SK-N-SH (cell line): ENCODE measurements around the gene FBXL7. TPM values are rescaled to one million over a fixed set of nuclear protein-coding genes. Genes with fewer than 3 reads are reported as not detected.

Experiments used
- CTCF ChIA-PET: fragments of 300-600, 350-600 bp; formaldehyde crosslinking; extraction: SDS; loops from one replicate; lab custom pipeline; 2021; lab: Yijun Ruan, JAX
- POLR2A ChIA-PET: fragments of 350-600 bp; sonication (Branson Sonifier 250); formaldehyde crosslinking; extraction: SDS; loops from one replicate; lab custom pipeline; 2020; ENCODE audit warnings: antibody characterized with exemption, inconsistent platforms; lab: Yijun Ruan, JAX
- DNase-seq: peaks from one replicate; pipeline ENCODE4 v3.0.0; 2012
- H2AFZ ChIP-seq: fragments of 200-600 bp; sonication (generic); 2 replicates; pipeline ENCODE4 v1.8.1; 2016; ENCODE audit warnings: antibody characterized with exemption, mild to moderate bottlenecking, low read depth
- H3F3A ChIP-seq: fragments of 200-600 bp; sonication (generic); replicated peaks from 2 replicates; pipeline ENCODE3; 2016; ENCODE audit warnings: antibody characterized with exemption, mild to moderate bottlenecking; ENCODE audit not compliant: insufficient read depth
- H3K27ac ChIP-seq, 2 experiments: fragments of 200-500 bp in 1 of 2; fragments of 200-600 bp in 1 of 2; sonication (Bioruptor generic) in 1 of 2; sonication (generic), shearing (Covaris generic) in 1 of 2; 2 replicates each; pipeline versions ENCODE4 v1.5.1 to v1.6.1; 2014 to 2016; ENCODE audit warnings: low read depth in 2 of 2, inconsistent platforms in 1 of 2, low read length in 1 of 2, mild to moderate bottlenecking in 1 of 2, mixed read lengths in 1 of 2
- H3K27me3 ChIP-seq: fragments of 200-600 bp; sonication (generic), shearing (Covaris generic); 2 replicates; pipeline ENCODE4 v1.6.1; 2016; ENCODE audit warnings: mixed run types; ENCODE audit not compliant: insufficient read depth
- H3K36me3 ChIP-seq, 2 experiments: fragments of 200-500 bp in 1 of 2; fragments of 200-600 bp in 1 of 2; sonication (Bioruptor generic) in 1 of 2; sonication (generic) in 1 of 2; replicated peaks in 1 of 2; 2 replicates each; pipeline versions ENCODE3 to v1.5.1; 2014 to 2016; ENCODE audit warnings: low read length in 1 of 2, mild to moderate bottlenecking in 1 of 2; ENCODE audit not compliant: insufficient read depth in 2 of 2, control insufficient read depth in 1 of 2
- H3K4me1 ChIP-seq, 2 experiments: fragments of 200-500 bp in 1 of 2; fragments of 200-600 bp in 1 of 2; sonication (Bioruptor generic) in 1 of 2; sonication (generic), shearing (Covaris generic) in 1 of 2; 2 replicates each; pipeline versions ENCODE4 v1.5.1 to v1.6.1; 2014 to 2016; ENCODE audit warnings: low read depth in 1 of 2, low read length in 1 of 2, mixed run types in 1 of 2; ENCODE audit not compliant: insufficient read depth in 2 of 2, control insufficient read depth in 1 of 2
- H3K4me2 ChIP-seq: fragments of 200-600 bp; sonication (generic), shearing (Covaris generic); 2 replicates; pipeline ENCODE4 v1.6.1; 2017; ENCODE audit warnings: mixed run types
- H3K4me3 ChIP-seq, 2 experiments: fragments of 200-500 bp in 1 of 2; fragments of 200-600 bp in 1 of 2; sonication (Bioruptor generic) in 1 of 2; sonication (generic), shearing (Covaris generic) in 1 of 2; 2 replicates each; pipeline versions ENCODE4 v1.5.1 to v1.8.1; 2014 to 2016; ENCODE audit warnings: low read depth in 2 of 2, inconsistent platforms in 1 of 2, low read length in 1 of 2, mild to moderate bottlenecking in 1 of 2, mixed read lengths in 1 of 2, moderate library complexity in 1 of 2
- H3K79me2 ChIP-seq: fragments of 200-600 bp; sonication (generic); 2 replicates; pipeline ENCODE4 v1.8.1; 2017; ENCODE audit warnings: mild to moderate bottlenecking; ENCODE audit not compliant: insufficient read depth
- H3K9ac ChIP-seq: fragments of 200-600 bp; sonication (generic); 2 replicates; pipeline ENCODE4 v1.6.1; 2017; ENCODE audit warnings: mixed run types
- H3K9me2 ChIP-seq: fragments of 200-600 bp; sonication (generic); 2 replicates; pipeline ENCODE4 v1.6.1; 2017; ENCODE audit warnings: mixed run types
- H3K9me3 ChIP-seq: fragments of 200-600 bp; sonication (generic); 2 replicates; pipeline ENCODE4 v1.6.1; 2017; ENCODE audit warnings: mixed run types, mild to moderate bottlenecking, moderate library complexity
- H4K20me1 ChIP-seq: fragments of 200-600 bp; sonication (generic); 2 replicates; pipeline ENCODE4 v1.6.1; 2017; ENCODE audit warnings: mild to moderate bottlenecking, mixed run types; ENCODE audit not compliant: insufficient read depth
- CHD2 ChIP-seq: fragments of 150-350 bp; IDR thresholded peaks from 2 replicates; pipeline ENCODE4 v1.6.1; 2018; ENCODE audit warnings: low read length; ENCODE audit not compliant: partially characterized antibody
- EZH2phosphoT487 ChIP-seq: fragments of 200-600 bp; sonication (generic); IDR thresholded peaks from 2 replicates; pipeline ENCODE4 v1.6.1; 2017; ENCODE audit warnings: low read depth, mixed run types, mild to moderate bottlenecking, antibody characterized with exemption, moderate library complexity, borderline replicate concordance
- FOSL2 ChIP-seq: IDR thresholded peaks from 2 replicates; pipeline ENCODE4 v1.4.0; 2012; ENCODE audit warnings: low read depth, mild to moderate bottlenecking, moderate library complexity, borderline replicate concordance
- FOXJ3 ChIP-seq: sonication (generic); formaldehyde crosslinking; IDR thresholded peaks from 2 replicates; pipeline ENCODE4 v1.5.1; 2020; ENCODE audit warnings: mild to moderate bottlenecking, missing genetic modification reagents
- FOXM1 ChIP-seq: IDR thresholded peaks from 2 replicates; pipeline ENCODE4 v1.4.0; 2012; ENCODE audit warnings: low read depth, mild to moderate bottlenecking
- GABPA ChIP-seq: IDR thresholded peaks from 2 replicates; pipeline ENCODE4 v1.4.0; 2012; ENCODE audit warnings: low read depth, mild to moderate bottlenecking
- GATA2 ChIP-seq: sonication (generic); formaldehyde crosslinking; IDR thresholded peaks from 2 replicates; pipeline ENCODE4 v1.5.0; 2020; ENCODE audit warnings: mild to moderate bottlenecking, missing genetic modification reagents
- IRF3 ChIP-seq: fragments of 150-350 bp; IDR thresholded peaks from 2 replicates; pipeline ENCODE4 v1.6.1; 2016; ENCODE audit warnings: mild to moderate bottlenecking, low read depth, low read length
- JUND ChIP-seq: IDR thresholded peaks from 2 replicates; pipeline ENCODE4 v1.4.0; 2012
- NRF1 ChIP-seq: IDR thresholded peaks from 2 replicates; pipeline ENCODE4 v1.6.1; 2012; ENCODE audit warnings: low read depth, mild to moderate bottlenecking, low read length
- RCOR1 ChIP-seq: fragments of 150-350 bp; IDR thresholded peaks from 2 replicates; pipeline ENCODE4 v1.6.1; 2017; ENCODE audit warnings: antibody characterized with exemption, low read length
- RFX5 ChIP-seq: IDR thresholded peaks from 2 replicates; pipeline ENCODE4 v1.6.1; 2012; ENCODE audit warnings: mild to moderate bottlenecking, improper control_type of control experiment, low read length
- RXRA ChIP-seq: IDR thresholded peaks from 2 replicates; pipeline ENCODE4 v1.4.0; 2012; ENCODE audit warnings: low read depth, mild to moderate bottlenecking, borderline replicate concordance
- SIN3A ChIP-seq: IDR thresholded peaks from 2 replicates; pipeline ENCODE4 v1.6.1; 2012; ENCODE audit warnings: low read depth, mild to moderate bottlenecking, low read length, moderate library complexity, borderline replicate concordance
- SMC3 ChIP-seq: IDR thresholded peaks from 2 replicates; pipeline ENCODE4 v1.6.1; 2012; ENCODE audit warnings: low read depth, low read length, improper control_type of control experiment
- TCF12 ChIP-seq: IDR thresholded peaks from 2 replicates; pipeline ENCODE4 v1.4.0; 2012
- YY1 ChIP-seq: IDR thresholded peaks from 2 replicates; pipeline ENCODE4 v1.4.0; 2012; ENCODE audit warnings: low read depth, mild to moderate bottlenecking
- WGBS: methylation state at CpG from one replicate; pipeline ENCODE4 v1.1.6; 2017; ENCODE audit warnings: low lambda C conversion rate; 5-methylcytosine and 5-hydroxymethylcytosine counted together
- polyA plus RNA-seq, 3 experiments: library from polyadenylated mRNA; depleted of rRNA; stranded (reverse); fragments of >200 nt; gene quantifications; 2 replicates each; pipeline ENCODE4 v1.2.3, GENCODE V29; 2012
- TF ChIP-seq, protein P1 (sequence below): IDR thresholded peaks from 2 replicates; pipeline ENCODE4; 2012
- TF ChIP-seq, protein P2 (sequence below): IDR thresholded peaks from 2 replicates; pipeline ENCODE4 v1.4.0; 2012; ENCODE audit warnings: low read depth, borderline replicate concordance

The FBXL7 gene
- polyA plus RNA-seq, 1 of the 3 experiments (the other 2 are of a cell fraction), result 7.0 TPM

DNA sequence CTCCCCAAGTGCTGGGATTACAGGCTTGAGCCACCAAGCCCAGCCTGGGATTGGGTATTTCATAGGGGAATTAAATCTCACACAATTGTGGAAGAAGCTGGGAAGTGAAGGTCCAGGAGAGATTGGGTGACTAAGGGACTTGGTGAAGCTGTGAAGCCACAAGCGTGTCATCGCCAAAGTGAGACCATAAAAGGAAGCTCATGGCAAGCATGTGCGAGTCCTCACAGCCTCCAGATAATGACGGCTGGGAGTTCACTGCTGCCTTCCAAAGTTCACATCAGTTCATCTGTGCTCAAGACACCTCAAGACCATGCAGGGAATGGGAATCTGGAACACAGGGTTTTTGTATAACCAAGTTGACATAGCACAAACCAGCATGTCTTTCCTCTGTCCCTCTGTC is 469.0 kb downstream of the FBXL7 start:
- Histone ChIP-seq H3K9ac (no peak overlapping the region), H3K4me1 (peaks cover 0 to 2% of the 10 kb centered on the region in 2 experiments; a peak in 2 of 4 replicates), H4K20me1 (no peaks in the 10 kb centered on the region), H3K27me3 (no peaks in the 10 kb centered on the region), H3K9me3 (no peaks in the 10 kb centered on the region), H3K79me2 (no peaks in the 10 kb centered on the region), H3K9me2 (no peaks in the 10 kb centered on the region), H3K4me3 (no peak overlapping the region), H3K36me3 (no peaks in the 10 kb centered on the region), H3K4me2 (no peak overlapping the region), H2AFZ (no peak overlapping the region), H3K27ac (no peak overlapping the region), H3F3A (no peaks in the 10 kb centered on the region)
- TF ChIP-seq TCF12 (no peak), NRF1 (no peak), RXRA (no peak), IRF3 (no peak), JUND (no peak), FOSL2 (no peak), RFX5 (no peak), GATA2 (CRISPR knock-in tag) (no peak), GABPA (no peak), FOXM1 (no peak), EZH2phosphoT487 (no peak), FOXJ3 (CRISPR knock-in tag) (no peak), YY1 (no peak), RCOR1 (no peak), SIN3A (no peak), CHD2 (no peak), SMC3 (no peak)
- TF ChIP-seq, protein P1, sequence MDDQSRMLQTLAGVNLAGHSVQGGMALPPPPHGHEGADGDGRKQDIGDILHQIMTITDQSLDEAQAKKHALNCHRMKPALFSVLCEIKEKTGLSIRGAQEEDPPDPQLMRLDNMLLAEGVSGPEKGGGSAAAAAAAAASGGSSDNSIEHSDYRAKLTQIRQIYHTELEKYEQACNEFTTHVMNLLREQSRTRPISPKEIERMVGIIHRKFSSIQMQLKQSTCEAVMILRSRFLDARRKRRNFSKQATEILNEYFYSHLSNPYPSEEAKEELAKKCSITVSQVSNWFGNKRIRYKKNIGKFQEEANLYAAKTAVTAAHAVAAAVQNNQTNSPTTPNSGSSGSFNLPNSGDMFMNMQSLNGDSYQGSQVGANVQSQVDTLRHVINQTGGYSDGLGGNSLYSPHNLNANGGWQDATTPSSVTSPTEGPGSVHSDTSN, result no peak
- TF ChIP-seq, protein P2, sequence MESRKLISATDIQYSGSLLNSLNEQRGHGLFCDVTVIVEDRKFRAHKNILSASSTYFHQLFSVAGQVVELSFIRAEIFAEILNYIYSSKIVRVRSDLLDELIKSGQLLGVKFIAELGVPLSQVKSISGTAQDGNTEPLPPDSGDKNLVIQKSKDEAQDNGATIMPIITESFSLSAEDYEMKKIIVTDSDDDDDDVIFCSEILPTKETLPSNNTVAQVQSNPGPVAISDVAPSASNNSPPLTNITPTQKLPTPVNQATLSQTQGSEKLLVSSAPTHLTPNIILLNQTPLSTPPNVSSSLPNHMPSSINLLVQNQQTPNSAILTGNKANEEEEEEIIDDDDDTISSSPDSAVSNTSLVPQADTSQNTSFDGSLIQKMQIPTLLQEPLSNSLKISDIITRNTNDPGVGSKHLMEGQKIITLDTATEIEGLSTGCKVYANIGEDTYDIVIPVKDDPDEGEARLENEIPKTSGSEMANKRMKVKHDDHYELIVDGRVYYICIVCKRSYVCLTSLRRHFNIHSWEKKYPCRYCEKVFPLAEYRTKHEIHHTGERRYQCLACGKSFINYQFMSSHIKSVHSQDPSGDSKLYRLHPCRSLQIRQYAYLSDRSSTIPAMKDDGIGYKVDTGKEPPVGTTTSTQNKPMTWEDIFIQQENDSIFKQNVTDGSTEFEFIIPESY, result no peak
- CTCF ChIA-PET, result no interaction called here
- 67% methylated on average over 4 of the region's 4 CpGs for WGBS
- no peak for DNase-seq
- POLR2A ChIA-PET, result no interaction called here
